Colonic mucosa (tissue), 4 donors: ENCODE measurements around the gene SLC6A13. TPM values are rescaled to one million over a fixed set of nuclear protein-coding genes. Genes with fewer than 3 reads are reported as not detected.

Experiments used
- DNase-seq: peaks from one replicate; pipeline ENCODE4 v3.0.0-alpha.2; 2020
- H3K27ac ChIP-seq: fragments of 200-600 bp; one replicate; pipeline ENCODE4 v1.8.0; 2021
- H3K27me3 ChIP-seq: fragments of 200-600 bp; one replicate; pipeline ENCODE4 v1.8.0; 2021
- H3K36me3 ChIP-seq: fragments of 200-600 bp; one replicate; pipeline ENCODE4 v1.8.0; 2021
- H3K4me1 ChIP-seq: fragments of 200-600 bp; one replicate; pipeline ENCODE4 v1.8.0; 2021; ENCODE audit warnings: mild to moderate bottlenecking
- H3K4me3 ChIP-seq: fragments of 200-600 bp; one replicate; pipeline ENCODE4 v1.8.0; 2021
- H3K9ac ChIP-seq, 2 donors: one replicate each; pipeline ENCODE4 v1.7.0; 2013; ENCODE audit warnings: control low read depth in 2 of 2, low read depth in 2 of 2, low read length in 2 of 2
- H3K9me3 ChIP-seq: fragments of 200-600 bp; one replicate; pipeline ENCODE4 v1.8.0; 2021
- CTCF ChIP-seq: fragments of 200-600 bp; IDR thresholded peaks from one replicate; pipeline ENCODE4 v1.8.0; 2022; ENCODE audit warnings: antibody characterized with exemption, mild to moderate bottlenecking
- intact Hi-C: fragments of 100-400 bp; cut with DNase I; formaldehyde crosslinking; loops from one replicate; pipeline ENCODE4 v1.14.1; 2022
- total RNA-seq, 2 donors: library from RNA; stranded (reverse); fragmentation: NEBNext Ultra II Directional in 1 of 2; extraction: Animal tissue kit (Norgen Biotek cat#: 25700) in 1 of 2; gene quantifications; one replicate each; pipeline ENCODE4 v1.2.1, GENCODE V29; 2021
- donor health status: healthy.
- donor health status: DM: no; HTN: no; CAD: no.
- donor health status: DM: no; HTN: no; CAD: no.

Gene SLC6A13
- total RNA-seq, 2 donors from 2014 or later = not detected

GRCh38 chr12:286531-287300 is 24.1 kb upstream of the SLC6A13 start:
- H3K9me3 ChIP-seq = no peaks in the 10 kb centered on the region
- TF ChIP-seq CTCF = no peak
- intact Hi-C loops = no loop called here
- H3K4me3 ChIP-seq = no peak overlapping the region
- DNase-seq = no peak
- H3K36me3 ChIP-seq = peaks cover under 1% of the 10 kb centered on the region
- H3K9ac ChIP-seq = no peak overlapping the region
- no peak overlapping the region for H3K27ac ChIP-seq
- H3K27me3 ChIP-seq = no peaks in the 10 kb centered on the region
- H3K4me1 ChIP-seq = no peaks in the 10 kb centered on the region

- Histone ChIP-seq H3K36me3 (no peaks in the 10 kb centered on the region), H3K9ac (no peak overlapping the region), H3K27ac (no peak overlapping the region), H3K9me3 (no peaks in the 10 kb centered on the region), H3K4me1 (no peaks in the 10 kb centered on the region), H3K4me3 (no peak overlapping the region), H3K27me3 (no peaks in the 10 kb centered on the region)
- intact Hi-C loops = no loop called here
- DNase-seq = no peak
- no peak for TF ChIP-seq CTCF
Observed at GRCh38 chr12:278046-278445, 15.4 kb upstream of the SLC6A13 start.

- Histone ChIP-seq H3K9me3 (no peaks in the 10 kb centered on the region), H3K9ac (no peak overlapping the region), H3K27me3 (no peaks in the 10 kb centered on the region), H3K36me3 (no peaks in the 10 kb centered on the region), H3K4me1 (no peaks in the 10 kb centered on the region), H3K27ac (no peak overlapping the region), H3K4me3 (no peak overlapping the region)
- intact Hi-C loops = no loop called here
- TF ChIP-seq CTCF = no peak
- DNase-seq = no peak
Observed at GRCh38 chr12:275812-276211, 13.2 kb upstream of the SLC6A13 start.

- no peak overlapping the region for H3K27ac ChIP-seq
- no peaks in the 10 kb centered on the region for H3K27me3 ChIP-seq
- H3K4me1 ChIP-seq = no peaks in the 10 kb centered on the region
- no peaks in the 10 kb centered on the region for H3K36me3 ChIP-seq
- H3K9me3 ChIP-seq = no peaks in the 10 kb centered on the region
- no peak for TF ChIP-seq CTCF
- intact Hi-C loops = no loop called here
- no peak overlapping the region for H3K9ac ChIP-seq
- DNase-seq = no peak
- H3K4me3 ChIP-seq = no peak overlapping the region
Observed at GRCh38 chr12:273382-273781, 10.7 kb upstream of the SLC6A13 start.

- no peaks in the 10 kb centered on the region for H3K27me3 ChIP-seq
- intact Hi-C loops = no loop called here
- H3K9ac ChIP-seq = no peak overlapping the region
- no peaks in the 10 kb centered on the region for H3K4me1 ChIP-seq
- no peak for TF ChIP-seq CTCF
- no peak overlapping the region for H3K4me3 ChIP-seq
- DNase-seq = no peak
- no peak overlapping the region for H3K27ac ChIP-seq
- no peaks in the 10 kb centered on the region for H3K36me3 ChIP-seq
- H3K9me3 ChIP-seq = no peaks in the 10 kb centered on the region
Observed at GRCh38 chr12:272942-273341, 10.3 kb upstream of the SLC6A13 start.
